ENCODE results near the gene MAP3K13. TPM values are rescaled to one million over a fixed set of nuclear protein-coding genes. Genes with fewer than 3 reads are reported as not detected.

MAP3K13 gene
- total and polyA plus RNA-seq, 10 of the 15 experiments (the other 5 are each of a cell fraction or from before 2014, with no cell fraction given) = 10.5 to 70.8 (median 26.8) TPM

DNA sequence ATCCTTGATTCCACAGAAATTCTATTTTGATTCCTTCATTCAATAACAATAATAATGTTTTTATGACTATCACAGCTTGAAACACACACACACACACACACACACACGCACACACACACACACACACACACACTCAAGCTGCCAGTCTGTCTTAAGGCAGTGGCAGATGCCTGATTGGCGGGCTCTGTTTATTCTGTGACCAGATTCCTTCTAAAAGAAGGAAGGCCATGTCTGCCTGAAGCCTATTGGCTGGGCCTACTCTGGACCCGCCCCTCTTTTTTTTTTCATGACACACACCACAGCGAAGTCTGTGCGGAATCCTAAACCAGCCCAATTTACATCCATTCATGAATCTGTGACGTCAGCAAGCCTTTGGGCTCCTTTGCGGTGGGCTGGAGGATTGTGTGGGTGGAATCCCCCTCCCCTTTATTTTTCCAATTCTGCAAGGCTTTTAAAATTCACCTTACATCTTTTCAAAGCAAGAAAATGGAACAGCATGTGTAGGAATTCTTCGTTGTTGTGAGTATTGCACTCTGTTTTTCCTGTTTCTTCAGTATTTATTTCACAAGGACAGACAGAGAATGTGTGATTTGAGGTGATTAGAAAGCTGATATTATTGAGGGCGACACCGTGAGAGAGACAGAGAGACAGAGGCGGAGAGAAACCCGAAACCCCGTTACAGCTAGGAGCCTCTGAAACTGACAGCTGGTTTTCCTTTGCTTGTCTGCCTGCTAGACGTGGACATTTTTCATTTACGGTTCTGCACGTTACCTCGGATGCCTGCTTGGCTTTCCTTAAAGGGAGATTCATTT, at the start of gene MAP3K13 (continued):
- no peak for TF ChIP-seq TAF1 (IDR thresholded peaks at IDR 0.05; ENCODE audit: borderline replicate concordance, low read depth, low read length)
- no peak; the same call in none of the 2 replicates for TF ChIP-seq PML (IDR thresholded peaks at IDR 0.05; ENCODE audit: low read length)
- no peak; the same call in 1 of the 2 replicates for TF ChIP-seq POLR2AphosphoS2 (IDR thresholded peaks at IDR 0.05; ENCODE audit: low read depth, low read length)
- TF ChIP-seq, protein P1, sequence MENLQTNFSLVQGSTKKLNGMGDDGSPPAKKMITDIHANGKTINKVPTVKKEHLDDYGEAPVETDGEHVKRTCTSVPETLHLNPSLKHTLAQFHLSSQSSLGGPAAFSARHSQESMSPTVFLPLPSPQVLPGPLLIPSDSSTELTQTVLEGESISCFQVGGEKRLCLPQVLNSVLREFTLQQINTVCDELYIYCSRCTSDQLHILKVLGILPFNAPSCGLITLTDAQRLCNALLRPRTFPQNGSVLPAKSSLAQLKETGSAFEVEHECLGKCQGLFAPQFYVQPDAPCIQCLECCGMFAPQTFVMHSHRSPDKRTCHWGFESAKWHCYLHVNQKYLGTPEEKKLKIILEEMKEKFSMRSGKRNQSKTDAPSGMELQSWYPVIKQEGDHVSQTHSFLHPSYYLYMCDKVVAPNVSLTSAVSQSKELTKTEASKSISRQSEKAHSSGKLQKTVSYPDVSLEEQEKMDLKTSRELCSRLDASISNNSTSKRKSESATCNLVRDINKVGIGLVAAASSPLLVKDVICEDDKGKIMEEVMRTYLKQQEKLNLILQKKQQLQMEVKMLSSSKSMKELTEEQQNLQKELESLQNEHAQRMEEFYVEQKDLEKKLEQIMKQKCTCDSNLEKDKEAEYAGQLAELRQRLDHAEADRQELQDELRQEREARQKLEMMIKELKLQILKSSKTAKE (IDR thresholded peaks at IDR 0.05; ENCODE audit: low read depth, poor library complexity, severe bottlenecking) = peak; percentile 56
- TF ChIP-seq, protein P2, sequence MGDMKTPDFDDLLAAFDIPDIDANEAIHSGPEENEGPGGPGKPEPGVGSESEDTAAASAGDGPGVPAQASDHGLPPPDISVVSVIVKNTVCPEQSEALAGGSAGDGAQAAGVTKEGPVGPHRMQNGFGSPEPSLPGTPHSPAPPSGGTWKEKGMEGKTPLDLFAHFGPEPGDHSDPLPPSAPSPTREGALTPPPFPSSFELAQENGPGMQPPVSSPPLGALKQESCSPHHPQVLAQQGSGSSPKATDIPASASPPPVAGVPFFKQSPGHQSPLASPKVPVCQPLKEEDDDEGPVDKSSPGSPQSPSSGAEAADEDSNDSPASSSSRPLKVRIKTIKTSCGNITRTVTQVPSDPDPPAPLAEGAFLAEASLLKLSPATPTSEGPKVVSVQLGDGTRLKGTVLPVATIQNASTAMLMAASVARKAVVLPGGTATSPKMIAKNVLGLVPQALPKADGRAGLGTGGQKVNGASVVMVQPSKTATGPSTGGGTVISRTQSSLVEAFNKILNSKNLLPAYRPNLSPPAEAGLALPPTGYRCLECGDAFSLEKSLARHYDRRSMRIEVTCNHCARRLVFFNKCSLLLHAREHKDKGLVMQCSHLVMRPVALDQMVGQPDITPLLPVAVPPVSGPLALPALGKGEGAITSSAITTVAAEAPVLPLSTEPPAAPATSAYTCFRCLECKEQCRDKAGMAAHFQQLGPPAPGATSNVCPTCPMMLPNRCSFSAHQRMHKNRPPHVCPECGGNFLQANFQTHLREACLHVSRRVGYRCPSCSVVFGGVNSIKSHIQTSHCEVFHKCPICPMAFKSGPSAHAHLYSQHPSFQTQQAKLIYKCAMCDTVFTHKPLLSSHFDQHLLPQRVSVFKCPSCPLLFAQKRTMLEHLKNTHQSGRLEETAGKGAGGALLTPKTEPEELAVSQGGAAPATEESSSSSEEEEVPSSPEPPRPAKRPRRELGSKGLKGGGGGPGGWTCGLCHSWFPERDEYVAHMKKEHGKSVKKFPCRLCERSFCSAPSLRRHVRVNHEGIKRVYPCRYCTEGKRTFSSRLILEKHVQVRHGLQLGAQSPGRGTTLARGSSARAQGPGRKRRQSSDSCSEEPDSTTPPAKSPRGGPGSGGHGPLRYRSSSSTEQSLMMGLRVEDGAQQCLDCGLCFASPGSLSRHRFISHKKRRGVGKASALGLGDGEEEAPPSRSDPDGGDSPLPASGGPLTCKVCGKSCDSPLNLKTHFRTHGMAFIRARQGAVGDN (IDR thresholded peaks at IDR 0.05) = no peak
- TF ChIP-seq ZNF384 (IDR thresholded peaks at IDR 0.05; ENCODE audit: borderline replicate concordance, low read depth, low read length) = peak; percentile 94
- TF ChIP-seq, protein P3, sequence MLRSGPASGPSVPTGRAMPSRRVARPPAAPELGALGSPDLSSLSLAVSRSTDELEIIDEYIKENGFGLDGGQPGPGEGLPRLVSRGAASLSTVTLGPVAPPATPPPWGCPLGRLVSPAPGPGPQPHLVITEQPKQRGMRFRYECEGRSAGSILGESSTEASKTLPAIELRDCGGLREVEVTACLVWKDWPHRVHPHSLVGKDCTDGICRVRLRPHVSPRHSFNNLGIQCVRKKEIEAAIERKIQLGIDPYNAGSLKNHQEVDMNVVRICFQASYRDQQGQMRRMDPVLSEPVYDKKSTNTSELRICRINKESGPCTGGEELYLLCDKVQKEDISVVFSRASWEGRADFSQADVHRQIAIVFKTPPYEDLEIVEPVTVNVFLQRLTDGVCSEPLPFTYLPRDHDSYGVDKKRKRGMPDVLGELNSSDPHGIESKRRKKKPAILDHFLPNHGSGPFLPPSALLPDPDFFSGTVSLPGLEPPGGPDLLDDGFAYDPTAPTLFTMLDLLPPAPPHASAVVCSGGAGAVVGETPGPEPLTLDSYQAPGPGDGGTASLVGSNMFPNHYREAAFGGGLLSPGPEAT (IDR thresholded peaks at IDR 0.05; ENCODE audit: low read depth) = peak; percentile 56; the same call in 1 of the 2 replicates
- no peak for TF ChIP-seq NR2C2 (IDR thresholded peaks at IDR 0.05; ENCODE audit: borderline replicate concordance, control insufficient read depth, insufficient read length, low read depth)
- 0 out of 2 replicates have a peak, but pooled peaks have one; percentile 18 for TF ChIP-seq EED (IDR thresholded peaks at IDR 0.05; ENCODE audit: low read depth)
- peak; percentile 80 for TF ChIP-seq SP1 (IDR thresholded peaks at IDR 0.05; ENCODE audit: low read depth, low read length)
- no peak for TF ChIP-seq RELA (IDR thresholded peaks at IDR 0.05; ENCODE audit: borderline replicate concordance, partially characterized antibody)
- TF ChIP-seq, protein P4, sequence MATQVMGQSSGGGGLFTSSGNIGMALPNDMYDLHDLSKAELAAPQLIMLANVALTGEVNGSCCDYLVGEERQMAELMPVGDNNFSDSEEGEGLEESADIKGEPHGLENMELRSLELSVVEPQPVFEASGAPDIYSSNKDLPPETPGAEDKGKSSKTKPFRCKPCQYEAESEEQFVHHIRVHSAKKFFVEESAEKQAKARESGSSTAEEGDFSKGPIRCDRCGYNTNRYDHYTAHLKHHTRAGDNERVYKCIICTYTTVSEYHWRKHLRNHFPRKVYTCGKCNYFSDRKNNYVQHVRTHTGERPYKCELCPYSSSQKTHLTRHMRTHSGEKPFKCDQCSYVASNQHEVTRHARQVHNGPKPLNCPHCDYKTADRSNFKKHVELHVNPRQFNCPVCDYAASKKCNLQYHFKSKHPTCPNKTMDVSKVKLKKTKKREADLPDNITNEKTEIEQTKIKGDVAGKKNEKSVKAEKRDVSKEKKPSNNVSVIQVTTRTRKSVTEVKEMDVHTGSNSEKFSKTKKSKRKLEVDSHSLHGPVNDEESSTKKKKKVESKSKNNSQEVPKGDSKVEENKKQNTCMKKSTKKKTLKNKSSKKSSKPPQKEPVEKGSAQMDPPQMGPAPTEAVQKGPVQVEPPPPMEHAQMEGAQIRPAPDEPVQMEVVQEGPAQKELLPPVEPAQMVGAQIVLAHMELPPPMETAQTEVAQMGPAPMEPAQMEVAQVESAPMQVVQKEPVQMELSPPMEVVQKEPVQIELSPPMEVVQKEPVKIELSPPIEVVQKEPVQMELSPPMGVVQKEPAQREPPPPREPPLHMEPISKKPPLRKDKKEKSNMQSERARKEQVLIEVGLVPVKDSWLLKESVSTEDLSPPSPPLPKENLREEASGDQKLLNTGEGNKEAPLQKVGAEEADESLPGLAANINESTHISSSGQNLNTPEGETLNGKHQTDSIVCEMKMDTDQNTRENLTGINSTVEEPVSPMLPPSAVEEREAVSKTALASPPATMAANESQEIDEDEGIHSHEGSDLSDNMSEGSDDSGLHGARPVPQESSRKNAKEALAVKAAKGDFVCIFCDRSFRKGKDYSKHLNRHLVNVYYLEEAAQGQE (IDR thresholded peaks at IDR 0.05; ENCODE audit: low read depth, low read length) = no peak
- TF ChIP-seq, protein P5, sequence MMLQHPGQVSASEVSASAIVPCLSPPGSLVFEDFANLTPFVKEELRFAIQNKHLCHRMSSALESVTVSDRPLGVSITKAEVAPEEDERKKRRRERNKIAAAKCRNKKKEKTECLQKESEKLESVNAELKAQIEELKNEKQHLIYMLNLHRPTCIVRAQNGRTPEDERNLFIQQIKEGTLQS (IDR thresholded peaks at IDR 0.05; ENCODE audit: borderline replicate concordance, extremely low read depth, low read depth, low read length) = no peak
- TF ChIP-seq POU2F2 (IDR thresholded peaks at IDR 0.05; ENCODE audit: borderline replicate concordance, low read depth, low read length) = no peak; the same call in 2 of the 3 replicates
- TF ChIP-seq TCF7 (IDR thresholded peaks at IDR 0.05; ENCODE audit: borderline replicate concordance) = no peak

All from GM12878 (cell line).